ENCODE data around the gene PITPNM3.

PITPNM3 gene

GRCh38 chr17:6450926-6451832 is 105.2 kb downstream of the PITPNM3 start:
- Histone ChIP-seq H3K4me1 (ENCODE audit: control insufficient read depth, insufficient read depth, low read length, unreplicated experiment) (peaks cover 6% of the 10 kb centered on the region), H2AFZ (ENCODE audit: low read length, unreplicated experiment) (no peak overlapping the region), H3K27ac (ENCODE audit: low read depth, low read length) (no peak overlapping the region), H3K4me3 (ENCODE audit: low read depth, low read length) (no peak overlapping the region), H3K27me3 (ENCODE audit: insufficient read depth, low read length) (peaks cover 8% of the 10 kb centered on the region), H3K36me3 (ENCODE audit: insufficient read depth, low read length) (no peaks in the 10 kb centered on the region), H3K79me2 (ENCODE audit: control insufficient read depth, insufficient read depth, low read length, unreplicated experiment) (no peaks in the 10 kb centered on the region)

- Histone ChIP-seq H2AFZ (ENCODE audit: low read length, unreplicated experiment) (no peak overlapping the region), H3K36me3 (ENCODE audit: insufficient read depth, low read length) (no peaks in the 10 kb centered on the region), H3K27me3 (ENCODE audit: insufficient read depth, low read length) (no peaks in the 10 kb centered on the region), H3K27ac (ENCODE audit: low read depth, low read length) (no peak overlapping the region), H3K4me1 (ENCODE audit: control insufficient read depth, insufficient read depth, low read length, unreplicated experiment) (peaks cover 9% of the 10 kb centered on the region), H3K4me3 (ENCODE audit: low read depth, low read length) (no peak overlapping the region), H3K79me2 (ENCODE audit: control insufficient read depth, insufficient read depth, low read length, unreplicated experiment) (no peaks in the 10 kb centered on the region)
Observed at GRCh38 chr17:6449307-6449706, 107.0 kb downstream of the PITPNM3 start.

- Histone ChIP-seq H3K36me3 (ENCODE audit: insufficient read depth, low read length) (no peaks in the 10 kb centered on the region), H3K79me2 (ENCODE audit: control insufficient read depth, insufficient read depth, low read length, unreplicated experiment) (no peaks in the 10 kb centered on the region), H3K4me1 (ENCODE audit: control insufficient read depth, insufficient read depth, low read length, unreplicated experiment) (peaks cover 9% of the 10 kb centered on the region), H3K27me3 (ENCODE audit: insufficient read depth, low read length) (no peaks in the 10 kb centered on the region), H3K27ac (ENCODE audit: low read depth, low read length) (no peak overlapping the region), H3K4me3 (ENCODE audit: low read depth, low read length) (no peak overlapping the region), H2AFZ (ENCODE audit: low read length, unreplicated experiment) (no peak overlapping the region)
Observed at GRCh38 chr17:6448473-6448872, 107.9 kb downstream of the PITPNM3 start.

- Histone ChIP-seq H3K4me1 (ENCODE audit: control insufficient read depth, insufficient read depth, low read length, unreplicated experiment) (peaks cover 12% of the 10 kb centered on the region), H3K4me3 (ENCODE audit: low read depth, low read length) (no peak overlapping the region), H2AFZ (ENCODE audit: low read length, unreplicated experiment) (no peak overlapping the region), H3K79me2 (ENCODE audit: control insufficient read depth, insufficient read depth, low read length, unreplicated experiment) (no peaks in the 10 kb centered on the region), H3K27ac (ENCODE audit: low read depth, low read length) (no peak overlapping the region), H3K27me3 (ENCODE audit: insufficient read depth, low read length) (no peaks in the 10 kb centered on the region), H3K36me3 (ENCODE audit: insufficient read depth, low read length) (no peaks in the 10 kb centered on the region)
Observed at GRCh38 chr17:6446516-6447100, 109.7 kb downstream of the PITPNM3 start.

- Histone ChIP-seq H3K36me3 (ENCODE audit: insufficient read depth, low read length) (no peaks in the 10 kb centered on the region), H3K79me2 (ENCODE audit: control insufficient read depth, insufficient read depth, low read length, unreplicated experiment) (no peaks in the 10 kb centered on the region), H3K27me3 (ENCODE audit: insufficient read depth, low read length) (no peaks in the 10 kb centered on the region), H3K27ac (ENCODE audit: low read depth, low read length) (no peak overlapping the region), H3K4me3 (ENCODE audit: low read depth, low read length) (peak overlapping the region; percentile 96), H3K4me1 (ENCODE audit: control insufficient read depth, insufficient read depth, low read length, unreplicated experiment) (peaks cover 12% of the 10 kb centered on the region), H2AFZ (ENCODE audit: low read length, unreplicated experiment) (peak overlapping the region; percentile 47)
Observed at GRCh38 chr17:6444571-6445335, 111.6 kb downstream of the PITPNM3 start.

GRCh38 chr17:6443692-6444570 is 112.4 kb downstream of the PITPNM3 start, which contains the start of gene PIMREG:
TSS of gene PIMREG (plus strand) at chr17:6444455. CDS start at chr17:6445111, 656 bp downstream.
- no peaks in the 10 kb centered on the region for H3K36me3 ChIP-seq (ENCODE audit: insufficient read depth, low read length)
- H3K27me3 ChIP-seq (ENCODE audit: insufficient read depth, low read length), result no peaks in the 10 kb centered on the region
- H2AFZ ChIP-seq (ENCODE audit: low read length, unreplicated experiment), result peak within 1 kb of the TSS; percentile 98
- H3K27ac ChIP-seq (ENCODE audit: low read depth, low read length), result peak within 1 kb of the TSS; percentile 69
- H3K4me3 ChIP-seq (ENCODE audit: low read depth, low read length), result peak within 1 kb of the TSS; percentile 96
- H3K4me1 ChIP-seq (ENCODE audit: control insufficient read depth, insufficient read depth, low read length, unreplicated experiment), result peaks cover 12% of the 10 kb centered on the region
- H3K79me2 ChIP-seq (ENCODE audit: control insufficient read depth, insufficient read depth, low read length, unreplicated experiment), result no peaks in the 10 kb centered on the region

- Histone ChIP-seq H3K27ac (ENCODE audit: low read depth, low read length) (no peak overlapping the region), H2AFZ (ENCODE audit: low read length, unreplicated experiment) (no peak overlapping the region), H3K4me3 (ENCODE audit: low read depth, low read length) (no peak overlapping the region; the same call in 1 of the 2 replicates), H3K4me1 (ENCODE audit: control insufficient read depth, insufficient read depth, low read length, unreplicated experiment) (peaks cover 12% of the 10 kb centered on the region), H3K79me2 (ENCODE audit: control insufficient read depth, insufficient read depth, low read length, unreplicated experiment) (no peaks in the 10 kb centered on the region), H3K36me3 (ENCODE audit: insufficient read depth, low read length) (no peaks in the 10 kb centered on the region), H3K27me3 (ENCODE audit: insufficient read depth, low read length) (no peaks in the 10 kb centered on the region)
Observed at GRCh38 chr17:6442775-6443174, 113.6 kb downstream of the PITPNM3 start.

- H2AFZ ChIP-seq (ENCODE audit: low read length, unreplicated experiment), result no peak overlapping the region
- H3K79me2 ChIP-seq (ENCODE audit: control insufficient read depth, insufficient read depth, low read length, unreplicated experiment), result no peaks in the 10 kb centered on the region
Observed at GRCh38 chr17:6439951-6440350, 116.4 kb downstream of the PITPNM3 start.

GRCh38 chr17:6437956-6438355 is 118.4 kb downstream of the PITPNM3 start:
- H2AFZ ChIP-seq (ENCODE audit: low read length, unreplicated experiment), result no peak overlapping the region
- no peak overlapping the region for H3K27ac ChIP-seq (ENCODE audit: low read depth, low read length)
- H3K4me3 ChIP-seq (ENCODE audit: low read depth, low read length), result no peak overlapping the region
- no peaks in the 10 kb centered on the region for H3K36me3 ChIP-seq (ENCODE audit: insufficient read depth, low read length)
- no peaks in the 10 kb centered on the region for H3K79me2 ChIP-seq (ENCODE audit: control insufficient read depth, insufficient read depth, low read length, unreplicated experiment)
- H3K4me1 ChIP-seq (ENCODE audit: control insufficient read depth, insufficient read depth, low read length, unreplicated experiment), result no peaks in the 10 kb centered on the region
- H3K27me3 ChIP-seq (ENCODE audit: insufficient read depth, low read length), result peaks cover 4% of the 10 kb centered on the region

More at GRCh38 chr17:6439951-6440350, 116.4 kb downstream of the PITPNM3 start:
- Histone ChIP-seq H3K27ac (ENCODE audit: low read depth, low read length) (no peak overlapping the region), H3K36me3 (ENCODE audit: insufficient read depth, low read length) (no peaks in the 10 kb centered on the region), H3K27me3 (ENCODE audit: insufficient read depth, low read length) (peaks cover 4% of the 10 kb centered on the region), H3K4me1 (ENCODE audit: control insufficient read depth, insufficient read depth, low read length, unreplicated experiment) (peaks cover 6% of the 10 kb centered on the region), H3K4me3 (ENCODE audit: low read depth, low read length) (no peak overlapping the region)

GRCh38 chr17:6437466-6437865 is 118.9 kb downstream of the PITPNM3 start:
- Histone ChIP-seq H3K27ac (ENCODE audit: low read depth, low read length) (no peak overlapping the region), H2AFZ (ENCODE audit: low read length, unreplicated experiment) (no peak overlapping the region), H3K4me3 (ENCODE audit: low read depth, low read length) (no peak overlapping the region), H3K79me2 (ENCODE audit: control insufficient read depth, insufficient read depth, low read length, unreplicated experiment) (no peaks in the 10 kb centered on the region), H3K36me3 (ENCODE audit: insufficient read depth, low read length) (no peaks in the 10 kb centered on the region), H3K4me1 (ENCODE audit: control insufficient read depth, insufficient read depth, low read length, unreplicated experiment) (no peaks in the 10 kb centered on the region), H3K27me3 (ENCODE audit: insufficient read depth, low read length) (peaks cover 4% of the 10 kb centered on the region)
